K562 (cell line): ENCODE measurements around the gene FSTL3. TPM values are rescaled to one million over a fixed set of nuclear protein-coding genes. Genes with fewer than 3 reads are reported as not detected.

Source experiments
- ATAC-seq: fragments of 200-7000 bp; cut with Tn5 transposase; 3 replicates; pipeline ENCODE4 v1.9.1; 2020; ENCODE audit warnings: moderate library complexity
- BruUV-seq: library from RNA; stranded (reverse); fragments of 400-500 nt; replicated peaks from 2 replicates; lab custom pipeline; 2021; lab: Mats Ljungman, UMichigan
- CTCF ChIA-PET: fragments of 300-600 bp; formaldehyde crosslinking; extraction: SDS; loops from one replicate; lab custom pipeline; 2021; ENCODE audit warnings: low intra/inter-chr PET ratio; lab: Yijun Ruan, JAX
- POLR2A ChIA-PET: fragments of 300-600, 350-650 bp; sonication (Branson Sonifier 250); formaldehyde crosslinking; extraction: SDS; loops from one replicate; lab custom pipeline; 2021; ENCODE audit warnings: antibody characterized with exemption, inconsistent platforms; lab: Yijun Ruan, JAX
- DNase-seq, 4 experiments: peaks; one replicate each; pipeline versions ENCODE4 v3.0.0 to v3.0.0-alpha.2; 2011 to 2018; ENCODE audit warnings: low spot score in 3 of 4, mixed read lengths in 3 of 4; ENCODE audit errors: extremely low read depth in 1 of 4
- FAIRE-seq: peaks from 2 replicates; lab custom pipeline; 2011; peaks lifted over from hg19 to GRCh38; lab: Jason Lieb, UNC
- H2AFZ ChIP-seq: 2 replicates; pipeline ENCODE4 v1.6.0; 2011; ENCODE audit warnings: low read depth, low read length, control low read depth, inconsistent platforms
- H3K27ac ChIP-seq: fragments of 200-600 bp; 3 replicates; pipeline ENCODE4 v1.8.0; 2011; ENCODE audit warnings: low read depth, mild to moderate bottlenecking, control low read depth, inconsistent platforms, low read length, moderate library complexity, mixed read lengths; ENCODE audit errors: extremely low read depth
- H3K27me3 ChIP-seq, 2 experiments: fragments of 300-600 bp in 1 of 2; 2 replicates in 1 of 2; 3 replicates in 1 of 2; pipeline versions ENCODE4 v1.6.0 to v1.8.0; 2011; ENCODE audit warnings: inconsistent platforms in 2 of 2, low read length in 2 of 2, mild to moderate bottlenecking in 1 of 2, mixed read lengths in 1 of 2, moderate library complexity in 1 of 2; ENCODE audit not compliant: control insufficient read depth in 2 of 2, insufficient read depth in 2 of 2
- H3K36me3 ChIP-seq: fragments of 300-600 bp; 3 replicates; pipeline ENCODE4 v1.8.0; 2011; ENCODE audit warnings: mild to moderate bottlenecking, low read length, inconsistent platforms; ENCODE audit not compliant: control insufficient read depth, insufficient read depth
- H3K4me1 ChIP-seq, 2 experiments: fragments of 200-600 bp in 1 of 2; replicated peaks in 1 of 2; 2 replicates in 1 of 2; 3 replicates in 1 of 2; pipeline versions ENCODE4 v1.5.1 to v1.8.0; 2011; ENCODE audit warnings: inconsistent platforms in 2 of 2, low read length in 2 of 2, mild to moderate bottlenecking in 1 of 2, mixed read lengths in 1 of 2, moderate library complexity in 1 of 2; ENCODE audit not compliant: control insufficient read depth in 2 of 2, insufficient read depth in 2 of 2
- H3K4me2 ChIP-seq: 2 replicates; pipeline ENCODE4 v1.6.1; 2011; ENCODE audit warnings: low read length, control low read depth, inconsistent platforms, mixed read lengths; ENCODE audit not compliant: insufficient read depth
- H3K4me3 ChIP-seq: fragments of 200-600 bp; sonication (generic), shearing (Covaris generic); 2 replicates; pipeline ENCODE4 v1.5.1; 2016; ENCODE audit warnings: control low read depth, inconsistent platforms
- H3K79me2 ChIP-seq: fragments of 200-600 bp; 3 replicates; pipeline ENCODE4 v1.8.0; 2011; ENCODE audit warnings: low read length, inconsistent platforms; ENCODE audit not compliant: control insufficient read depth, insufficient read depth
- H3K9ac ChIP-seq, 2 experiments: 2 replicates each; pipeline versions ENCODE4 v1.6.0 to v1.6.1; 2011; ENCODE audit warnings: low read depth in 2 of 2, low read length in 2 of 2, control low read depth in 1 of 2, inconsistent platforms in 1 of 2, mild to moderate bottlenecking in 1 of 2, mixed read lengths in 1 of 2; ENCODE audit not compliant: insufficient read depth in 1 of 2
- H3K9me1 ChIP-seq: one replicate; pipeline ENCODE4 v1.6.0; 2011; ENCODE audit warnings: inconsistent platforms, mild to moderate bottlenecking, low read length, moderate library complexity; ENCODE audit not compliant: control insufficient read depth, insufficient read depth
- H3K9me3 ChIP-seq: replicated peaks from 2 replicates; pipeline ENCODE4 v1.5.1; 2011; ENCODE audit warnings: low read depth, low read length, inconsistent platforms; ENCODE audit not compliant: control insufficient read depth, insufficient read depth
- H4K20me1 ChIP-seq: replicated peaks from 2 replicates; pipeline ENCODE4 v1.6.1; 2011; ENCODE audit warnings: low read length, inconsistent platforms, mixed read lengths; ENCODE audit not compliant: control insufficient read depth, insufficient read depth
- CBFA2T2 ChIP-seq: fragments of 450-650 bp; conservative IDR thresholded peaks from 2 replicates; pipeline ENCODE4 v1.6.1; 2017; ENCODE audit warnings: mild to moderate bottlenecking
- POLR2G ChIP-seq: fragments of 200-400 bp; formaldehyde crosslinking; IDR thresholded peaks from 2 replicates; pipeline ENCODE4 v1.6.1; 2017; ENCODE audit warnings: low read depth, mild to moderate bottlenecking, antibody characterized with exemption, low read length, moderate library complexity
- TOE1 ChIP-seq, 2 experiments: fragments of 450-650 bp in 1 of 2; sonication (generic) in 1 of 2; formaldehyde crosslinking in 1 of 2; IDR thresholded peaks; 2 replicates each; pipeline versions ENCODE4 v1.7.1 to v1.8.0; 2016 to 2022; ENCODE audit warnings: borderline replicate concordance in 2 of 2, mild to moderate bottlenecking in 2 of 2, antibody characterized with exemption in 1 of 2, inconsistent platforms in 1 of 2, low read depth in 1 of 2, missing genetic modification reagents in 1 of 2, moderate library complexity in 1 of 2
- WGBS: fragments of 100-300 bp; shearing (Covaris generic); methylation state at CpG from one replicate; pipeline ENCODE4 v1.1.6; 2016; ENCODE audit warnings: low coverage, mixed read lengths; ENCODE audit not compliant: insufficient coverage; ENCODE audit errors: missing lambda C conversion rate; 5-methylcytosine and 5-hydroxymethylcytosine counted together
- in situ Hi-C: fragments of 300-500 bp; cut with MboI; formaldehyde crosslinking; loops from 4 replicates; pipeline ENCODE4 v1.15.0; 2018; ENCODE audit warnings: inconsistent platforms, mixed read lengths
- intact Hi-C: fragments of 100-400 bp; cut with micrococcal nuclease; formaldehyde crosslinking; loops from 2 replicates; pipeline ENCODE4 v1.14.2; 2022
- polyA plus RNA-seq, 8 experiments: library from polyadenylated mRNA; depleted of rRNA in 4 of 8; stranded (reverse) in 5 of 8; unstranded in 3 of 8; fragments of >200 nt; fragmentation: Nextera tagmentation in 2 of 8; fragmentation: Illumina TruSeq in 1 of 8; extraction: Ambion mirVana in 2 of 8; extraction: Trizol in 1 of 8; gene quantifications; 2 replicates each; pipeline versions ENCODE4 v1.2.1 to v1.2.3, GENCODE V29; 2011 to 2014; ENCODE audit warnings: inconsistent platforms in 1 of 8, missing spikeins in 1 of 8
- total RNA-seq, 7 experiments: library from RNA; depleted of rRNA in 6 of 7; stranded (reverse); fragments of >200 nt in 6 of 7; fragmentation: Illumina TruSeq in 2 of 7; extraction: Trizol in 2 of 7; gene quantifications; 2 replicates each; pipeline versions ENCODE4 v1.2.1 to v1.2.3, GENCODE V29; 2011 to 2021; ENCODE audit warnings: low replicate concordance in 1 of 7
- TF ChIP-seq, protein P1 (sequence below): sonication (generic); formaldehyde crosslinking; IDR thresholded peaks from 2 replicates; pipeline ENCODE4 v1.4.0; 2020; ENCODE audit warnings: mild to moderate bottlenecking, missing genetic modification reagents
- TF ChIP-seq, protein P2 (sequence below): fragments of 250-450 bp; sonication (Bioruptor Pico); IDR thresholded peaks from 2 replicates; pipeline ENCODE4 v1.5.0; 2021; ENCODE audit warnings: mild to moderate bottlenecking, borderline replicate concordance

The FSTL3 gene
- total and polyA plus RNA-seq, 9 of the 15 experiments (the other 6 are each of a cell fraction or from before 2014, with no cell fraction given) = 0.35 to 6.8 (median 4.2) TPM; not detected in 1

DNA sequence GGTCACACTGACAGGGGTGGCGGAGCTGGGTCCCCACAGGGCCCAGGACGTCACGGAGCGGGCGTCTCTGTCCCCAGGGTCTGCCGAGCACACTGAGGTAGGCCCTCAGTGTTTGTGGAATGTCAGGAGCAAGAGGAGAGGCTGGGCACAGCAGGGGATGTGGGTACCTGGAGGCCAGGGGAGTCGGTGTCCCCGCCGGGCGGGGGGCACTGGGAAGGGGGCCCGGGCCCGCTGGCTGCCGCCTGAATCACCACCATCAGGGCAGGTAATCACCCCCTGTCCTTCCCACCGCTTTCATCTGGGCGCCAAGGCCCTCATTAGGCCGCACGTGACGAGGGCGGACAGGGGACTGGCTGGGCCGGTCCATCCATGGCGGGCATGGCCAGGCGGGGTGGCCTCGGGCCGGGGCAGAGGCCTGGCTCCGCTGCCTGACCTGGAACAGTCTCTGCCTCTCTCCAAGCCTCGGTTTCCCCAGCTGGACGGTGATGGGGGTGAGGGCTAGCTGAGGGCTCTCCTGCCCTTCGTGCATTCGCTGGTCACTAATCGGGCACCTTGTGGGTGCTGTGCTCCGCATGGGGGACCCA lies 35.5 kb upstream of the FSTL3 start:
- Histone ChIP-seq H3K9me3 (no peaks in the 10 kb centered on the region), H3K4me2 (no peak overlapping the region), H3K9me1 (no peaks in the 10 kb centered on the region)
- CTCF ChIA-PET = no interaction called here
- in situ Hi-C loops = no loop called here
- intact Hi-C loops = no loop called here
- DNase-seq = no peak
- TF ChIP-seq POLR2G (0 out of 2 replicates have a peak, but pooled peaks have one; percentile 16), TOE1 (IDR thresholded peaks at IDR 0.05; ENCODE audit: borderline replicate concordance) (no peak), TOE1 (CRISPR knock-in tag; IDR thresholded peaks at IDR 0.05; ENCODE audit: borderline replicate concordance, low read depth) (no peak), CBFA2T2 (no peak)
- TF ChIP-seq, protein P1, sequence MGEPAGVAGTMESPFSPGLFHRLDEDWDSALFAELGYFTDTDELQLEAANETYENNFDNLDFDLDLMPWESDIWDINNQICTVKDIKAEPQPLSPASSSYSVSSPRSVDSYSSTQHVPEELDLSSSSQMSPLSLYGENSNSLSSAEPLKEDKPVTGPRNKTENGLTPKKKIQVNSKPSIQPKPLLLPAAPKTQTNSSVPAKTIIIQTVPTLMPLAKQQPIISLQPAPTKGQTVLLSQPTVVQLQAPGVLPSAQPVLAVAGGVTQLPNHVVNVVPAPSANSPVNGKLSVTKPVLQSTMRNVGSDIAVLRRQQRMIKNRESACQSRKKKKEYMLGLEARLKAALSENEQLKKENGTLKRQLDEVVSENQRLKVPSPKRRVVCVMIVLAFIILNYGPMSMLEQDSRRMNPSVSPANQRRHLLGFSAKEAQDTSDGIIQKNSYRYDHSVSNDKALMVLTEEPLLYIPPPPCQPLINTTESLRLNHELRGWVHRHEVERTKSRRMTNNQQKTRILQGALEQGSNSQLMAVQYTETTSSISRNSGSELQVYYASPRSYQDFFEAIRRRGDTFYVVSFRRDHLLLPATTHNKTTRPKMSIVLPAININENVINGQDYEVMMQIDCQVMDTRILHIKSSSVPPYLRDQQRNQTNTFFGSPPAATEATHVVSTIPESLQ (CRISPR knock-in tag) = no peak
- TF ChIP-seq, protein P2, sequence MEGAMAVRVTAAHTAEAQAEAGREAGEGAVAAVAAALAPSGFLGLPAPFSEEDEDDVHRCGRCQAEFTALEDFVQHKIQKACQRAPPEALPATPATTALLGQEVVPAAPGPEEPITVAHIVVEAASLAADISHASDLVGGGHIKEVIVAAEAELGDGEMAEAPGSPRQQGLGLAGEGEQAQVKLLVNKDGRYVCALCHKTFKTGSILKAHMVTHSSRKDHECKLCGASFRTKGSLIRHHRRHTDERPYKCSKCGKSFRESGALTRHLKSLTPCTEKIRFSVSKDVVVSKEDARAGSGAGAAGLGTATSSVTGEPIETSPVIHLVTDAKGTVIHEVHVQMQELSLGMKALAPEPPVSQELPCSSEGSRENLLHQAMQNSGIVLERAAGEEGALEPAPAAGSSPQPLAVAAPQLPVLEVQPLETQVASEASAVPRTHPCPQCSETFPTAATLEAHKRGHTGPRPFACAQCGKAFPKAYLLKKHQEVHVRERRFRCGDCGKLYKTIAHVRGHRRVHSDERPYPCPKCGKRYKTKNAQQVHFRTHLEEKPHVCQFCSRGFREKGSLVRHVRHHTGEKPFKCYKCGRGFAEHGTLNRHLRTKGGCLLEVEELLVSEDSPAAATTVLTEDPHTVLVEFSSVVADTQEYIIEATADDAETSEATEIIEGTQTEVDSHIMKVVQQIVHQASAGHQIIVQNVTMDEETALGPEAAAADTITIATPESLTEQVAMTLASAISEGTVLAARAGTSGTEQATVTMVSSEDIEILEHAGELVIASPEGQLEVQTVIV (CRISPR knock-in tag) = no peak
- TF ChIP-seq, all 486 proteins: peak for 1
- ATAC-seq (no peak), FAIRE-seq (no peak)
- Histone ChIP-seq H3K4me1 (peaks cover 4 to 53% of the 10 kb centered on the region in 2 experiments; a peak in 4 of 5 replicates), H4K20me1 (no peaks in the 10 kb centered on the region), H3K27me3 (no peaks in the 10 kb centered on the region), H3K27ac (no peak overlapping the region), H3K4me3 (no peak overlapping the region), H3K79me2 (no peaks in the 10 kb centered on the region), H2AFZ (no peak overlapping the region), H3K36me3 (peaks cover 13% of the 10 kb centered on the region; the same call in 1 of the 3 replicates), H3K9ac (no peak overlapping the region)
- WGBS = 83% methylated on average over 18 of the region's 31 CpGs
- POLR2A ChIA-PET = no interaction called here
- no TSS peak for BruUV-seq
